ENCODE data around the gene SGK1.

Gene SGK1

GRCh38 chr6:134317471-134318131 lies at the start of gene SGK1:
TSS of gene SGK1 (minus strand) at chr6:134318112. CDS start at chr6:134317460, 652 bp downstream.
- Histone ChIP-seq H3K9me2 (replicated peaks; ENCODE audit: control insufficient read depth, low read length) (no peaks in the 10 kb centered on the region), H3K4me3 (ENCODE audit: low read length) (peak within 1 kb of the TSS; percentile 60), H3K27ac (ENCODE audit: low read depth, low read length) (no peak within 1 kb of the TSS), H4K20me1 (ENCODE audit: control insufficient read depth, insufficient read depth, low read depth, low read length) (no peaks in the 10 kb centered on the region), H3K9me3 (ENCODE audit: control insufficient read depth, insufficient read depth, low read length) (peaks cover 4% of the 10 kb centered on the region; the same call in 1 of the 2 replicates), H3K79me2 (ENCODE audit: control insufficient read depth, low read length) (no peaks in the 10 kb centered on the region), H3K36me3 (ENCODE audit: control insufficient read depth, low read length) (no peaks in the 10 kb centered on the region), H3K27me3 (ENCODE audit: control insufficient read depth, low read length) (peaks cover 46% of the 10 kb centered on the region), H3K4me2 (ENCODE audit: low read length) (peak within 1 kb of the TSS; percentile 64), H3K4me1 (ENCODE audit: control insufficient read depth, low read length) (peaks cover 13% of the 10 kb centered on the region), H3F3A (ENCODE audit: control insufficient read depth, insufficient read depth) (no peaks in the 10 kb centered on the region)
- peak; percentile 100 for TF ChIP-seq EZH2phosphoT487 (IDR thresholded peaks at IDR 0.05; ENCODE audit: borderline replicate concordance, low read length)
- TF ChIP-seq CTCF (IDR thresholded peaks at IDR 0.05; ENCODE audit: low read depth, low read length, poor library complexity, severe bottlenecking): no peak

GRCh38 chr6:134363323-134364039 lies 45.6 kb upstream of the SGK1 start:
- H3F3A ChIP-seq (ENCODE audit: control insufficient read depth, insufficient read depth): no peaks in the 10 kb centered on the region
- H3K36me3 ChIP-seq (ENCODE audit: control insufficient read depth, low read length): no peaks in the 10 kb centered on the region
- no peaks in the 10 kb centered on the region for H3K27me3 ChIP-seq (ENCODE audit: control insufficient read depth, low read length)
- H3K27ac ChIP-seq (ENCODE audit: low read depth, low read length): no peak overlapping the region
- no peak overlapping the region for H3K4me3 ChIP-seq (ENCODE audit: low read length)
- no peaks in the 10 kb centered on the region for H3K9me3 ChIP-seq (ENCODE audit: control insufficient read depth, insufficient read depth, low read length)
- no peaks in the 10 kb centered on the region for H3K4me1 ChIP-seq (ENCODE audit: control insufficient read depth, low read length)
- TF ChIP-seq CTCF (IDR thresholded peaks at IDR 0.05; ENCODE audit: low read depth, low read length, poor library complexity, severe bottlenecking) (no peak), EZH2phosphoT487 (IDR thresholded peaks at IDR 0.05; ENCODE audit: borderline replicate concordance, low read length) (no peak)
- no peak overlapping the region for H3K4me2 ChIP-seq (ENCODE audit: low read length)
- H4K20me1 ChIP-seq (ENCODE audit: control insufficient read depth, insufficient read depth, low read depth, low read length): no peaks in the 10 kb centered on the region
- H3K9me2 ChIP-seq (replicated peaks; ENCODE audit: control insufficient read depth, low read length): no peaks in the 10 kb centered on the region
- no peaks in the 10 kb centered on the region for H3K79me2 ChIP-seq (ENCODE audit: control insufficient read depth, low read length)

- H3K79me2 ChIP-seq (ENCODE audit: control insufficient read depth, low read length): no peaks in the 10 kb centered on the region
- no peaks in the 10 kb centered on the region for H3K36me3 ChIP-seq (ENCODE audit: control insufficient read depth, low read length)
- H3K9me2 ChIP-seq (replicated peaks; ENCODE audit: control insufficient read depth, low read length): no peaks in the 10 kb centered on the region
- H3K4me2 ChIP-seq (ENCODE audit: low read length): no peak overlapping the region
- no peak overlapping the region for H3K4me3 ChIP-seq (ENCODE audit: low read length)
- no peak overlapping the region for H3K27ac ChIP-seq (ENCODE audit: low read depth, low read length)
- H3K27me3 ChIP-seq (ENCODE audit: control insufficient read depth, low read length): no peaks in the 10 kb centered on the region
- no peaks in the 10 kb centered on the region for H3K9me3 ChIP-seq (ENCODE audit: control insufficient read depth, insufficient read depth, low read length)
- no peaks in the 10 kb centered on the region for H4K20me1 ChIP-seq (ENCODE audit: control insufficient read depth, insufficient read depth, low read depth, low read length)
- no peaks in the 10 kb centered on the region for H3F3A ChIP-seq (ENCODE audit: control insufficient read depth, insufficient read depth)
- no peaks in the 10 kb centered on the region for H3K4me1 ChIP-seq (ENCODE audit: control insufficient read depth, low read length)
- no peak for TF ChIP-seq CTCF (IDR thresholded peaks at IDR 0.05; ENCODE audit: low read depth, low read length, poor library complexity, severe bottlenecking)
- no peak for TF ChIP-seq EZH2phosphoT487 (IDR thresholded peaks at IDR 0.05; ENCODE audit: borderline replicate concordance, low read length)
Measured at GRCh38 chr6:134361011-134361410, 43.1 kb upstream of the SGK1 start.

Data from DOHH2 (cell line).